ENCODE data around the gene TBC1D22A.

The TBC1D22A gene

DNA sequence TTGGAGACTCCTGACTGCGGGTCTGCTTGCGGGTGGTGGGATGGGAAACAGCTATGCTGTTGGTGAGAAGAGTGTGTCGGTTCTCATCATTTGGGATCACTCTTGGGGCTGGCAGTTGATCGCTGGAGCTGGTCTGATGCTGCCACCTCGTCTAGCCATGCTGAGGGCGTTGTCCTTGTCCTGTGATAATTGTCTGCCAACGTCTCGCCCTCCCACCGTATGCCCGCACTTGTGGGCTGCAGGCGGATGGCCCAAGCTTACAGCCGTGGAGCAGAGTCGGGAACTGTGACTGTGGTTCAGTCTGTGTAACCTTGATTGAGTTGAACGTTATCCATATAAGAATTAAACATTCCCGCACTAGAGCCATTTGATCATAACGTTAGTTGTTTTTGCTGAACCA lies 204.4 kb downstream of the TBC1D22A start:
- TF ChIP-seq, protein P1, sequence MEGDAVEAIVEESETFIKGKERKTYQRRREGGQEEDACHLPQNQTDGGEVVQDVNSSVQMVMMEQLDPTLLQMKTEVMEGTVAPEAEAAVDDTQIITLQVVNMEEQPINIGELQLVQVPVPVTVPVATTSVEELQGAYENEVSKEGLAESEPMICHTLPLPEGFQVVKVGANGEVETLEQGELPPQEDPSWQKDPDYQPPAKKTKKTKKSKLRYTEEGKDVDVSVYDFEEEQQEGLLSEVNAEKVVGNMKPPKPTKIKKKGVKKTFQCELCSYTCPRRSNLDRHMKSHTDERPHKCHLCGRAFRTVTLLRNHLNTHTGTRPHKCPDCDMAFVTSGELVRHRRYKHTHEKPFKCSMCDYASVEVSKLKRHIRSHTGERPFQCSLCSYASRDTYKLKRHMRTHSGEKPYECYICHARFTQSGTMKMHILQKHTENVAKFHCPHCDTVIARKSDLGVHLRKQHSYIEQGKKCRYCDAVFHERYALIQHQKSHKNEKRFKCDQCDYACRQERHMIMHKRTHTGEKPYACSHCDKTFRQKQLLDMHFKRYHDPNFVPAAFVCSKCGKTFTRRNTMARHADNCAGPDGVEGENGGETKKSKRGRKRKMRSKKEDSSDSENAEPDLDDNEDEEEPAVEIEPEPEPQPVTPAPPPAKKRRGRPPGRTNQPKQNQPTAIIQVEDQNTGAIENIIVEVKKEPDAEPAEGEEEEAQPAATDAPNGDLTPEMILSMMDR (IDR thresholded peaks at IDR 0.05): no peak

DNA sequence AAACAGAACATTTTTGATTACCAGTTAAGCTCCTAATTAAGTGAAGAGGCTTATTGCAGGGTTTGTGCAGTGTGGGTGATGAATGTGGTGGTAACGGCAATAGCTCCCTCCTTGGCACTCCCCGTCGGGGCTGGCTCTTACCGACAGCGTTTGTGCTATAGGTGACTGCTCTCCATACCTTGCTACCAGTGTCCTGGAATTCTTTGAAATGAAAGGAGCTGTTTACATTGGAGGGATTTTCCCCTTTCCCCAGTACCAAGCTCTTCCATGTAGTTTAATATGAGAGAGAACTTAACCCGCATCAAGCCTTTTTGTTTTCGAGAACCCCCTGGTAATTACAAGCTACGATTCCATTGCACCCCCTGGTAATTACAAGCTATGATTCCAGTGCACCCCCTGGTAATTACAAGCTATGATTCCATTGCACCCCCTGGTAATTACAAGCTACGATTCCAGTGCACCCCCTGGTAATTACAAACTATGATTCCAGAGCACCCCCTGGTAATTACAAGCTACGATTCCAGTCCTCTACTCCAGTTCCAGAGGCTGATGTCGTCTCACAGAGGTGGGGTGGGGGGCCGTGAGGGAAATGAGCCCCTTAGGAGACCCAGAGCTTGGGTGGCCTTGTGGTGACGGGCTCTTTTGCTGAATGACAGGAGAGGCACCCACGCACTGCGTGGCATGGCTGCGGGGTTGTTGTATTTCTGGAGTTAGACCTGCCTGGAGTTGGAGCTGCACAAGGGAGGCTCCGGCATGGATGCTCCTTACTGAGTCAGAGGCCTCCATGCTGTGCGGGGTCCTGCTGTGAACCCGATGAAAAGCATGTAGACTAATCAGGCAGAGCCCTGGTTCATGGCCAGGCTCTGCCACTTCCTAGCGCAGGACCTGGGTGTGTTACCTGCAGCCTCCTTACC lies 205.3 kb downstream of the TBC1D22A start:
- TF ChIP-seq, protein P1 (IDR thresholded peaks at IDR 0.05): no peak

DNA sequence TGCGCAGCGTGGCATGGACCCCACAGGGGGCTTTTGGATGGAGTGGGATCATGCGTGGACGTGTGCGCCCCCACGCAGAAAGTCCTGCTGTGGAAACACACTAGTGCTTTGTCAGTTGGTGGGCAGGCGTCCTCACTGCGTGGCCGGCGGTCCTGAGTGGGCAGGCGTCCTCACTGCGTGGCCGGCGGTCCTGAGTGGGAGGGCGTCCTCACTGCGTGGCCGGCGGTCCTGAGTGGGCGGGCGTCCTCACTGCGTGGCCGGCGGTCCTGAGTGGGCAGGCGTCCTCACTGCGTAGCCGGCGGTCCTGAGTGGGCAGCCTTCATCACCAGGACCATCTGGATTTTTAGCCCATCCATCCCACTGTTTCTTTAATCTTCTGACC lies 205.9 kb downstream of the TBC1D22A start:
- TF ChIP-seq, protein P1 (IDR thresholded peaks at IDR 0.05): no peak

- TF ChIP-seq, protein P1 (IDR thresholded peaks at IDR 0.05): no peak
Measured at GRCh38 chr22:46968848-46969247, 206.4 kb downstream of the TBC1D22A start.

GRCh38 chr22:46969491-46969890 lies 207.0 kb downstream of the TBC1D22A start:
- TF ChIP-seq, protein P1 (IDR thresholded peaks at IDR 0.05): no peak

DNA sequence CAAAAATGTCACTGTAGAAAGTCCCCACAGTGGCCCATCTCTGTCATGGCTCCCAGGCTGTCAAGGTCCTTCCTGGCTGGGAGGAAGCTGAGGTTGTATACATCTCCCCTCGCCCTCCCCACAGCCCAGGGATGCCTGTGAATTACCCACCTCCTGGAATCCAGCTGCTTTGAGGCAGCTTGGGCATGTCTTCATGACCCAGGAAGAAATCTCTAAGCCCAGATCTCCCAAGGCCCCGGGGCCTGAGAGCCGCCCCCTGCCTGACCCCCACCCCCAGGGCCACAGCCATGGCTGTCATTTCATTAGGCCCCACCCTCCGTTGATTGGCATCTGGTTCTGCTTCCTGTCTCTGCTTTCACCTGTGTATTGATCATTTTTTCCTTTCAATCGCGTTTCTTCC lies 207.5 kb downstream of the TBC1D22A start:
- TF ChIP-seq, protein P1 (IDR thresholded peaks at IDR 0.05): no peak

DNA sequence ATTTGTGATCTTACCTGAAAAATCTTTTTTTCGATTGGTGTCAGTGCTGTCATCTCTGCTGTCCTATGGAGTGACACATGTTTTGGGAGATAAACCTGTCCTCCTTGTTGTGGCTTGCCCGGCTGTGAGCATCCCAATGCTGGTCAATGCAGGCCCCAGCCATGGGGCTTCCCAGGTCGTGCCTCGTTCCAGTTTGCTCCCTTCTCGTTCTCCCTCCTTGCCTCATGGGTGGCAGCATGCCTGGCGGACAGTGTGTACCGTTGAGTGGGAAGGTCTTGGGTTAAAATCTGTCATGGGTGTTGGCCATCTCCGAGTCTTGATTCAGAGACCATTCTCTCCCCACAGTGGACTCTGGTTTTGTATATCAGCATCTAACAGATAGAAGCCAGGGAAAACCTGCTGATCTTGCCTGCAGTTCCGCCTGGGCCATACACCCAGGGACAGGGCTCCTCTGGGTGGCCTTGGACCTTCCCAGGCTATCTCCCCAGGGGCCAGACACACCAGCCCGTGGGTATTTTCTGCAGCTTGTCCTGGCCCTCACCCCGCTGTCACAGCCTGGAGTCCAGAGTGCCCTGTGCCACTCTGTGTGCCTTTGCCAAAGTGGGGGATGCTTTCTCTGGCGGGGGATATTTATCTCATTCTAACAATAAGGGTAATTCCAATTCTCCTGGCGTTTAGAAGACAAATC lies 208.1 kb downstream of the TBC1D22A start:
- TF ChIP-seq, protein P1 (IDR thresholded peaks at IDR 0.05): no peak
